Forelimb muscle (tissue), 1 donor: ENCODE data around the gene MED15. TPM values are rescaled to one million over a fixed set of nuclear protein-coding genes. Genes with fewer than 3 reads are reported as not detected.
A peak's percentile ranks its signal among the peaks of the same experiment; 100 is the strongest.

Experiments
- DNase-seq: peaks from one replicate; pipeline ENCODE4 v3.0.0-alpha.2; 2013; ENCODE audit warnings: low read depth
- polyA plus RNA-seq: library from polyadenylated mRNA; unstranded; fragments of 120-200 nt; gene quantifications from one replicate; pipeline ENCODE4 v1.2.1, GENCODE V29; 2013; ENCODE audit not compliant: insufficient read length

The MED15 gene
- polyA plus RNA-seq, 1 donor: 43.9 TPM

- DNase-seq: no peak
These were observed 44.5 kb downstream of the MED15 start for GRCh38 chr22:20551805-20552442.

- peak; percentile 68 for DNase-seq
These were observed 45.3 kb downstream of the MED15 start for GRCh38 chr22:20552443-20553401.

GRCh38 chr22:20553947-20554741 is 46.7 kb downstream of the MED15 start:
- DNase-seq: no peak

- no peak for DNase-seq
These were observed 47.4 kb downstream of the MED15 start for GRCh38 chr22:20554824-20555223.

- no peak for DNase-seq
These were observed 51.1 kb downstream of the MED15 start for GRCh38 chr22:20558534-20558933.

GRCh38 chr22:20559174-20559760 is 51.9 kb downstream of the MED15 start:
- no peak for DNase-seq

- no peak for DNase-seq
These were observed 53.3 kb downstream of the MED15 start for GRCh38 chr22:20560716-20561115.

GRCh38 chr22:20561882-20562281 is 54.5 kb downstream of the MED15 start:
- no peak for DNase-seq

- DNase-seq: no peak
These were observed 55.4 kb downstream of the MED15 start for GRCh38 chr22:20562607-20563465.

- DNase-seq: no peak
These were observed 56.1 kb downstream of the MED15 start for GRCh38 chr22:20563466-20563906.

GRCh38 chr22:20563941-20564371 is 56.5 kb downstream of the MED15 start:
- DNase-seq: no peak

GRCh38 chr22:20565079-20565734 is 57.8 kb downstream of the MED15 start:
- no peak for DNase-seq

GRCh38 chr22:20565761-20566160 is 58.4 kb downstream of the MED15 start:
- DNase-seq: no peak

- no peak for DNase-seq
These were observed 59.2 kb downstream of the MED15 start for GRCh38 chr22:20566420-20567260.

- no peak for DNase-seq
These were observed 60.0 kb downstream of the MED15 start for GRCh38 chr22:20567371-20567847.

GRCh38 chr22:20567993-20568417 is 60.6 kb downstream of the MED15 start:
- no peak for DNase-seq

GRCh38 chr22:20568502-20569058 is 61.2 kb downstream of the MED15 start:
- no peak for DNase-seq
